ENCODE results near the gene FOXP1. TPM values are rescaled to one million over a fixed set of nuclear protein-coding genes. Genes with fewer than 3 reads are reported as not detected.
A peak's percentile ranks its signal among the peaks of the same experiment; 100 is the strongest.

The FOXP1 gene
- total and polyA plus RNA-seq, 2 donors from 2014 or later: 6.7 to 87.2 TPM

DNA sequence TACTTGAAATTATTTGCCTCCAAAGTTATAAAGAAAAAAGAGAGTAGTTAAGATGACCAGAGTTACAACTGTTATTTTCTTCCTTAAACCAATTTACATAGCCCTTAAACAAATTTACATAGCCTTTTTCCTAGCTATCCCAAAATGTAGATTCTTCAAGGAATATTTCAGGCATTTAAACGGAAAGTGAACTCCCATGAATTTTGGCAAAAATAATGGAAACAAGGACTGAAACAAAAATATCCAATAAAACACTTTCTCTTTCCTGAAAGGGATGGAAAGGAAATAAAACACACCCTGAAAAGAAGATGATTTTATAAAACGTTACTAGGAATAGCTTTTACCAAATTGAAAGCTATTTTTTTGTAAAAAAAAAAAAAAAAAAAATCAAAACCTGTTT is 418.6 kb downstream of the FOXP1 start:
- intact Hi-C loops (cut with DNase I): no loop called here
- no peak for TF ChIP-seq CTCF (IDR thresholded peaks at IDR 0.05; ENCODE audit: borderline replicate concordance, extremely low read depth, insufficient read depth)
- Histone ChIP-seq H3K4me1 (ENCODE audit: control insufficient read depth in 2 of 3, insufficient read depth in 2 of 3, low read depth in 1 of 3, low read length in 3 of 3) (no peaks in the 10 kb centered on the region), H3K27me3 (ENCODE audit: control insufficient read depth, insufficient read depth, low read length) (no peaks in the 10 kb centered on the region), H3K4me3 (ENCODE audit: low read length in 3 of 3) (no peak overlapping the region), H3K27ac (ENCODE audit: low read depth in 2 of 2, low read length in 2 of 2) (no peak overlapping the region), H3K9me3 (ENCODE audit: control insufficient read depth in 2 of 3, insufficient read depth in 1 of 3, low read length in 3 of 3) (no peaks in the 10 kb centered on the region), H3K9ac (ENCODE audit: low read length in 3 of 3) (no peak overlapping the region), H3K36me3 (ENCODE audit: control insufficient read depth in 2 of 3, insufficient read depth in 3 of 3, low read length in 3 of 3) (no peaks in the 10 kb centered on the region)
- FAIRE-seq (peak; percentile 71), DNase-seq (no peak)

GRCh38 chr3:71163198-71163918 is 420.2 kb downstream of the FOXP1 start:
- peak in 2 of 5 donors; percentile 59 to 71 for DNase-seq
- H3K4me3 ChIP-seq (ENCODE audit: low read length in 3 of 3): no peak overlapping the region
- no peak for TF ChIP-seq CTCF (IDR thresholded peaks at IDR 0.05; ENCODE audit: borderline replicate concordance, extremely low read depth, insufficient read depth)
- intact Hi-C loops (cut with DNase I): no loop called here
- H3K27ac ChIP-seq (ENCODE audit: low read depth in 2 of 2, low read length in 2 of 2): no peak overlapping the region
- no peaks in the 10 kb centered on the region for H3K9me3 ChIP-seq (ENCODE audit: control insufficient read depth in 2 of 3, insufficient read depth in 1 of 3, low read length in 3 of 3)
- no peak overlapping the region for H3K9ac ChIP-seq (ENCODE audit: low read length in 3 of 3)
- H3K4me1 ChIP-seq (ENCODE audit: control insufficient read depth in 2 of 3, insufficient read depth in 2 of 3, low read depth in 1 of 3, low read length in 3 of 3): no peaks in the 10 kb centered on the region
- no peak for FAIRE-seq
- H3K36me3 ChIP-seq (ENCODE audit: control insufficient read depth in 2 of 3, insufficient read depth in 3 of 3, low read length in 3 of 3): no peaks in the 10 kb centered on the region
- H3K27me3 ChIP-seq (ENCODE audit: control insufficient read depth, insufficient read depth, low read length): no peaks in the 10 kb centered on the region

DNA sequence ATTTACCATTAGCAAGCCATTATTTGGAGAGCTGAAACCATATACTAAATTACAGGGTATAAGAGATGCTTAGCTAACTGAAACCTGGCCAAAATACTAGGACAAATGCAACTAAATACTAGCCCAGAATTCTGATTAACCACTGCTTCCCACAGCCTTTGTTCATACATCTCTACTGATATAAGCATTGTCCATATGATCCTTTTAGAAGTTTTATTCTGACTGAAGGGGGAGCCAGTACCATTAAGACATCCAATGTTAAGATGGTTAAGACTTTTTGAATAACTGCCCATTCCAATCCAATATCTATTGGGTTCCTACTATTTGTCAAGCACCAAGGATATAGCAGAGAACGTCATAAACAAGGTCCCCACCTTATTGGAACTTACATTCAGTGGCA is 421.3 kb downstream of the FOXP1 start:
- Histone ChIP-seq H3K36me3 (ENCODE audit: control insufficient read depth in 2 of 3, insufficient read depth in 3 of 3, low read length in 3 of 3) (no peaks in the 10 kb centered on the region), H3K9ac (ENCODE audit: low read length in 3 of 3) (no peak overlapping the region), H3K27me3 (ENCODE audit: control insufficient read depth, insufficient read depth, low read length) (no peaks in the 10 kb centered on the region), H3K4me1 (ENCODE audit: control insufficient read depth in 2 of 3, insufficient read depth in 2 of 3, low read depth in 1 of 3, low read length in 3 of 3) (no peaks in the 10 kb centered on the region), H3K9me3 (ENCODE audit: control insufficient read depth in 2 of 3, insufficient read depth in 1 of 3, low read length in 3 of 3) (no peaks in the 10 kb centered on the region), H3K27ac (ENCODE audit: low read depth in 2 of 2, low read length in 2 of 2) (no peak overlapping the region), H3K4me3 (ENCODE audit: low read length in 3 of 3) (no peak overlapping the region)
- no peak for FAIRE-seq
- no peak for TF ChIP-seq CTCF (IDR thresholded peaks at IDR 0.05; ENCODE audit: borderline replicate concordance, extremely low read depth, insufficient read depth)
- no peak for DNase-seq
- intact Hi-C loops (cut with DNase I): no loop called here
